Large intestine (tissue), 3 donors: ENCODE measurements around the gene NT5C2. TPM values are rescaled to one million over a fixed set of nuclear protein-coding genes. Genes with fewer than 3 reads are reported as not detected.

Source experiments
- DNase-seq, 2 donors: peaks; one replicate each; pipeline versions ENCODE4 v3.0.0 to v3.0.0-alpha.2; 2013
- H3K27ac ChIP-seq: one replicate; pipeline ENCODE4 v1.5.1; 2013; ENCODE audit warnings: low read length
- H3K27me3 ChIP-seq: 2 replicates; pipeline ENCODE4 v1.6.1; 2013; ENCODE audit warnings: low read length; ENCODE audit not compliant: control insufficient read depth, insufficient read depth
- H3K36me3 ChIP-seq: 2 replicates; pipeline ENCODE4 v1.6.1; 2013; ENCODE audit warnings: low read length; ENCODE audit not compliant: control insufficient read depth, insufficient read depth
- H3K4me1 ChIP-seq: one replicate; pipeline ENCODE4 v1.6.1; 2013; ENCODE audit warnings: low read length; ENCODE audit not compliant: control insufficient read depth, insufficient read depth
- H3K4me3 ChIP-seq: one replicate; pipeline ENCODE4 v1.5.1; 2013; ENCODE audit warnings: low read length
- H3K9me3 ChIP-seq: one replicate; pipeline ENCODE4 v1.6.1; 2013; ENCODE audit warnings: mild to moderate bottlenecking, low read depth, low read length, moderate library complexity; ENCODE audit not compliant: control insufficient read depth
- WGBS: methylation state at CpG from one replicate; pipeline ENCODE4 v1.1.5; 2013; ENCODE audit warnings: low lambda C conversion rate; ENCODE audit not compliant: insufficient coverage; 5-methylcytosine and 5-hydroxymethylcytosine counted together
- polyA plus RNA-seq: library from polyadenylated mRNA; unstranded; fragments of 120-200 nt; gene quantifications from one replicate; pipeline ENCODE4 v1.2.1, GENCODE V29; 2013

NT5C2 gene
- polyA plus RNA-seq, 1 donor = 63.9 TPM

DNA sequence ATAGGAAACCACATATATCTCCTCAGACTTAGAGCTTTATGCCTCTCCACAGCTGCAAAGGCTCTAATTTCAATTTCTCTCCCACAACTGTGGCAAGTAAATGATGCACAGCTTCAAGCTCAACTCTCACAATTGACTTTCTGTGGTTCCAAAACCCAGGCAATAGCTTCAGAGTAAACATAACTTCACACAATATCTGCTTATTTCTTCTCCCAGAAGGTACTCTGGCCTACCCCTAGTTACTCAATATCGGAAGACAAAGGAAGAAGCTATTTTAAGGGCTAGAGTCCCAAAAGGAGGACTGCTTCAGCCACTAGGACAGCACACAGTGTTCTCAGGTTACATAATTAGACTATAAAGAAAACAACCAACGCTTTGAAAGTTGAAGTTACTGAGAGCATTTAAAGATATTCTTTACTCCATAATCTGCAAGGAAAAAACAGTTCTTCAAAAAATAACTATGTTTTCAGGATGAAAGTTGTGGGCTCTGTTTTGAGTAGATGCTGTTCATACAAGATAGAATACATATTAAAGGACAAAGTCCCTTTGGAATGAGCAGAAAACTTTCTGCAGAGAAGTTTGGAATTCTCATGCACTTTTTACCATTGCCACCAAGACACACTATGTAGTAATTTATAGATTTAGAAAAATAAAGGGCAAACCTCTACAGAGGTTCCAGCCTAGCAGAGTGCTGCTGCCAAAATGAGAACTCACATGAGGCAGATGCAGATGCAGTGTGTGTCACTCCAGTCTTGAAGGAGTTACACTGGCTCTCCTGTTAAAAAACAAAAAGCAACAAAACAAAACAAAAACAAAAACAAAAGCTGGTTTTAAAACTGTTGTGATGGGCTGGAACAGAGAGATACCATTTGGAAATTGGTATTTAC is 81.8 kb downstream of the NT5C2 start:
- H3K4me3 ChIP-seq = no peak overlapping the region
- no peaks in the 10 kb centered on the region for H3K4me1 ChIP-seq
- H3K9me3 ChIP-seq = no peaks in the 10 kb centered on the region
- no peak for DNase-seq
- H3K27ac ChIP-seq = no peak overlapping the region
- peaks cover 3% of the 10 kb centered on the region for H3K36me3 ChIP-seq
- 20% methylated on average over 1 of the region's 2 CpGs for WGBS
- no peaks in the 10 kb centered on the region for H3K27me3 ChIP-seq

- H3K27ac ChIP-seq = no peak overlapping the region
- H3K4me3 ChIP-seq = no peak overlapping the region
- no peak for DNase-seq
- H3K36me3 ChIP-seq = peaks cover 7% of the 10 kb centered on the region
- no peaks in the 10 kb centered on the region for H3K4me1 ChIP-seq
- H3K9me3 ChIP-seq = no peaks in the 10 kb centered on the region
- H3K27me3 ChIP-seq = no peaks in the 10 kb centered on the region
These were observed 82.7 kb downstream of the NT5C2 start for GRCh38 chr10:103110407-103110806.

GRCh38 chr10:103109821-103110220 is 83.3 kb downstream of the NT5C2 start:
- Histone ChIP-seq H3K27me3 (no peaks in the 10 kb centered on the region), H3K36me3 (peaks cover 7% of the 10 kb centered on the region), H3K4me1 (no peaks in the 10 kb centered on the region), H3K27ac (no peak overlapping the region), H3K9me3 (no peaks in the 10 kb centered on the region), H3K4me3 (no peak overlapping the region)
- 90% methylated on average over 2 of the region's 2 CpGs for WGBS
- no peak for DNase-seq

- no peaks in the 10 kb centered on the region for H3K27me3 ChIP-seq
- H3K4me1 ChIP-seq = no peaks in the 10 kb centered on the region
- H3K36me3 ChIP-seq = peaks cover 26% of the 10 kb centered on the region
- DNase-seq = no peak
- no peaks in the 10 kb centered on the region for H3K9me3 ChIP-seq
- no peak overlapping the region for H3K4me3 ChIP-seq
- H3K27ac ChIP-seq = no peak overlapping the region
These were observed 86.5 kb downstream of the NT5C2 start for GRCh38 chr10:103106539-103106938.

DNA sequence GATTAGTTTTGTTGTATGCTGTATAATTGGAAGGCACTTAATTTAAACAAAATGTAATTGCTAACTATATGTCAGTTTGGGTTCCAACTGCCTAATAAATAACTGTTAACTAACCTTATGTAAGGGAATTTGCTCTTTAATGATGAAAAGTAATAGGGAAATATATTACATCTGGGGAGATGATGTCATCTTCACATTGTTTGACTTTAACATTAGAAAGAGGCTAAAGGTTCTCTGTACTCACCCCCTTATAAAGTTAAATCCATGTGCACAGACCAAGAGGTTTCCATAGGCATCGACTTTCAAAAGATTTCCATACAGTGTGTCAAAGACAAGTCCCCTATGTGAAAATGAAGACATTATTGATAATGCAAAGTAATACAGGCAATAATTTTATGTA is 87.6 kb downstream of the NT5C2 start:
- DNase-seq = no peak
- Histone ChIP-seq H3K27me3 (no peaks in the 10 kb centered on the region), H3K4me3 (no peak overlapping the region), H3K9me3 (no peaks in the 10 kb centered on the region), H3K36me3 (peaks cover 32% of the 10 kb centered on the region), H3K4me1 (no peaks in the 10 kb centered on the region), H3K27ac (no peak overlapping the region)
- WGBS = no CpG with 5 or more reads among the region's 1 CpG

GRCh38 chr10:103104721-103105120 is 88.4 kb downstream of the NT5C2 start:
- Histone ChIP-seq H3K36me3 (peaks cover 39% of the 10 kb centered on the region), H3K4me3 (no peak overlapping the region)
- WGBS = 0% methylated on average over 1 of the region's 2 CpGs

DNA sequence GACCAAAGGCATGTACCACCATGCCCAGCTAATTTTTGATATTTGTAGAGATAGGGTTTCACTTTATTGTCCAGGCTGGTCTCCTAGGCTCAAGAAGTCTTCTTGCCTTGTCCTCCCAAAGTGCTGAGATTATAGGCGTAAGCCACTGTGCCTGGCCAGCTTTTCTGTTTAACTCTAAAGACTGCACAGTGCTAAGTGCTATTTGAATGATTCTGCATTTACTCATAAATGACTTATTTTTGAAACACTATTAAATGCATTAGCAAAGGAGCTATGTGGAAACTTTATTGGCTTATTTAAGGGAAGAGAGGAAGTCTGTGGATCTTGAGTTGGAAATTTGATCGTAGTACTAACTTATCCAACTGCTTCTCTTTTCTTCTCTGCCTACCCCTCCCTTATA is 89.1 kb downstream of the NT5C2 start:
- no peaks in the 10 kb centered on the region for H3K27me3 ChIP-seq
- no peaks in the 10 kb centered on the region for H3K9me3 ChIP-seq
- no peak for DNase-seq
- WGBS = no CpG with 5 or more reads among the region's 2 CpGs
- peaks cover 45% of the 10 kb centered on the region for H3K36me3 ChIP-seq
- no peak overlapping the region for H3K27ac ChIP-seq
- no peak overlapping the region for H3K4me3 ChIP-seq
- no peaks in the 10 kb centered on the region for H3K4me1 ChIP-seq

More at GRCh38 chr10:103104721-103105120, 88.4 kb downstream of the NT5C2 start:
- H3K27ac ChIP-seq = no peak overlapping the region
- DNase-seq = no peak
- H3K27me3 ChIP-seq = no peaks in the 10 kb centered on the region
- no peaks in the 10 kb centered on the region for H3K9me3 ChIP-seq
- H3K4me1 ChIP-seq = no peaks in the 10 kb centered on the region

DNA sequence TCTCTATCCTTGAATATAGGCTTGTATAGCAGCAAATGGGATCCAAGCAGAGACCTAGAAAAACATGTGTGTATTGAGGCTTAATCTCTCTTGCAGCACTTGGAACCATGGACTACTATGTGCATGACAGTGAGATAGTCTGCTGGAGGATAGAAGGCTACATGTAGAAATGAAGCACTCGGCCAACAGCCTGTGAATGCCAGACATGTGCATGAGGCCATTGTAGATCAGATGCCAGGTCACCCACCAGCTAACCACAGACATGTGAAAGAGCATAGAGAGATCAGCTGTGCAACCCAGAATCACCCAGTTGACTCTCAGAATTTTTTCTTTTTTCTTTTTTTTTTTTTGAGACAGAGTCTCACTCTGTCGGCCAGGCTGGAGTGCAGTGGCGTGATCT is 90.9 kb downstream of the NT5C2 start:
- no peak for DNase-seq
- Histone ChIP-seq H3K4me1 (no peaks in the 10 kb centered on the region), H3K27me3 (no peaks in the 10 kb centered on the region), H3K9me3 (no peaks in the 10 kb centered on the region), H3K4me3 (no peak overlapping the region), H3K27ac (no peak overlapping the region), H3K36me3 (peaks cover 51% of the 10 kb centered on the region)
- no CpG with 5 or more reads among the region's 3 CpGs for WGBS

DNA sequence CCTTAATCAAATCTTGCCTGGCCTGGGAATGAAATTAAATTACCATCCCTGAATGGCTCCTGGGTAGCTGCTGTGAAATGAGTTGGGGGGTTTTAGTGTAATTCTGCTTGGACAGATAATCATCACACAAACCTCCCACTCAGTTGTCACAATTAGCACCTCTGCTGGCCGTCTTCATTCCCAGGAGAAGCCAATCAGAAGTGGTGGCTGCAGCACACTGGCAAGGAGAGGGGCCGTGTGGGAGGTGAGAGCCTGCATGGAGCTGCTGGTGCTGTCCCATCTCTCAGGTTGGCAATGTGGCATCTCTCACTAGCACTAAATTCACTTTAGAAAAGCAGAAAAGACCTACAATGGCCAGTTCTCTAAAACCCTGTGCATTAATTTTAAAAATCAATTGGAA is 92.5 kb downstream of the NT5C2 start:
- DNase-seq = no peak
- Histone ChIP-seq H3K9me3 (no peaks in the 10 kb centered on the region), H3K4me3 (no peak overlapping the region), H3K27ac (no peak overlapping the region), H3K36me3 (peaks cover 55% of the 10 kb centered on the region), H3K27me3 (no peaks in the 10 kb centered on the region), H3K4me1 (no peaks in the 10 kb centered on the region)
- no CpG with 5 or more reads among the region's 2 CpGs for WGBS

DNA sequence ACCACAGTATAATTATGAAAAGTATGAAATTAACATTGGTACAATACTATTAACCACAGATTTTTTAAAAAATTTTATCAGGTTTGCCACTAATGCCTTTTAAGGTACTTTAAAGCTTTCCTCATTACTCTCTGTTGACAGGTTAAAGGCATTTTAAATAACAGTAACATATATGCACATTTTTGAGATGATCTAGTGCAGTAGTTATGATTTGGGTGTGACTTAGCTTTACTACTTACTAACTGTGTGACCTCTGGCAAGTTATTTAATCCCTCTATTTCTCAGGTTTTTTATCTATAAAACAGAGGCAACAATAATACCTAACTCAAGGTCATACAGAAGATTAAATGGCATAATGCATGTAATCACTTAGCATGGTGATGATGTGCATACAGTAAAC is 94.8 kb downstream of the NT5C2 start:
- H3K27me3 ChIP-seq = no peaks in the 10 kb centered on the region
- H3K4me1 ChIP-seq = no peaks in the 10 kb centered on the region
- no peak overlapping the region for H3K27ac ChIP-seq
- H3K4me3 ChIP-seq = no peak overlapping the region
- peaks cover 57% of the 10 kb centered on the region for H3K36me3 ChIP-seq
- H3K9me3 ChIP-seq = no peaks in the 10 kb centered on the region
- no peak for DNase-seq

DNA sequence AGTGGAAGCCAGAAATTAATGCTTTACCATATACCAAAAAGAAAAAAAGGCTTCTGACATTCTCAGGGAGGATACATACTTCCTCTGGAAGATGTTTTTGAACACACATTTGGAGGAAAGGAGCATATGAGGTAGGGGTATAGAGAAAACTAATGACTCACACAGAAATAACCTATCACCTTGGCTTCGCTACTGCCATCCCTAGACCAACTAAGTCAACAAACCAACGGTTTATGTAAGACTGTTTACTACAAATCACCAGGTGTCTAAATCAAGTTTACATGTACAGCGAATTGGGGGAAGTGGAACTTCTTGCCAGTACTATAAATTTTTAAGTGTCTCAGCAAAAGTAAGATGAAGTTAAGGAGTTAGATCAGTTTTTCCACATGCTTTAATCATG is 96.9 kb downstream of the NT5C2 start:
- no peaks in the 10 kb centered on the region for H3K4me1 ChIP-seq
- WGBS = 67% methylated on average over 1 of the region's 3 CpGs
- no peaks in the 10 kb centered on the region for H3K9me3 ChIP-seq
- DNase-seq = no peak
- no peak overlapping the region for H3K4me3 ChIP-seq
- H3K27me3 ChIP-seq = no peaks in the 10 kb centered on the region
- H3K27ac ChIP-seq = no peak overlapping the region
- peaks cover 69% of the 10 kb centered on the region for H3K36me3 ChIP-seq
